GM10266 (cell line): ENCODE measurements around the gene KISS1R.

Experiments
- DNase-seq: peaks from one replicate; pipeline ENCODE4 v3.0.0; 2012; ENCODE audit errors: extremely low spot score
- TF ChIP-seq, protein P1 (sequence below): IDR thresholded peaks from 2 replicates; pipeline ENCODE4 v1.5.1; 2012; ENCODE audit warnings: mild to moderate bottlenecking, low read depth; ENCODE audit not compliant: control insufficient read depth, insufficient read depth; ENCODE audit errors: missing control alignments

The KISS1R gene

DNA sequence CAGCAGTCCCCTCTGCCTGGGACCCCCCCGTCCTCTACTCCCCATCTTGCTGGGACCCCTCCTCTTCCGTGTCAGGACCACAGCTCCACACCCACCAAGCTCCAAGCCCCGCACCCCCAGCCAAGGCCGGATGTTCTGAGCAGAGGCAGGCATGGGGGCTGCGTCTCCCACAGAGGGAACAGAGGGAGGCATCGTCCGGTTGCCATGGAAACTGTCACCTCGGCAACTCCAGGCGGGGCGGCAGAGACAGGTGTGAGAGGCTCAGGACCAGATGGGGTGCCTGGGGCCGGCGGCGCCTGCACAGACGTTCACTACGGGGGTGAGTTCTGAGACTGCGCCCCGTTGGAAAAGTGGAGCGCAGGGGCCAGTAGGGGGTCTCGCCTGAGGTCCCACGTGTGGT, 18.5 kb upstream of the KISS1R start:
- TF ChIP-seq, protein P1, sequence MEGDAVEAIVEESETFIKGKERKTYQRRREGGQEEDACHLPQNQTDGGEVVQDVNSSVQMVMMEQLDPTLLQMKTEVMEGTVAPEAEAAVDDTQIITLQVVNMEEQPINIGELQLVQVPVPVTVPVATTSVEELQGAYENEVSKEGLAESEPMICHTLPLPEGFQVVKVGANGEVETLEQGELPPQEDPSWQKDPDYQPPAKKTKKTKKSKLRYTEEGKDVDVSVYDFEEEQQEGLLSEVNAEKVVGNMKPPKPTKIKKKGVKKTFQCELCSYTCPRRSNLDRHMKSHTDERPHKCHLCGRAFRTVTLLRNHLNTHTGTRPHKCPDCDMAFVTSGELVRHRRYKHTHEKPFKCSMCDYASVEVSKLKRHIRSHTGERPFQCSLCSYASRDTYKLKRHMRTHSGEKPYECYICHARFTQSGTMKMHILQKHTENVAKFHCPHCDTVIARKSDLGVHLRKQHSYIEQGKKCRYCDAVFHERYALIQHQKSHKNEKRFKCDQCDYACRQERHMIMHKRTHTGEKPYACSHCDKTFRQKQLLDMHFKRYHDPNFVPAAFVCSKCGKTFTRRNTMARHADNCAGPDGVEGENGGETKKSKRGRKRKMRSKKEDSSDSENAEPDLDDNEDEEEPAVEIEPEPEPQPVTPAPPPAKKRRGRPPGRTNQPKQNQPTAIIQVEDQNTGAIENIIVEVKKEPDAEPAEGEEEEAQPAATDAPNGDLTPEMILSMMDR, result no peak
- no peak for DNase-seq

DNA sequence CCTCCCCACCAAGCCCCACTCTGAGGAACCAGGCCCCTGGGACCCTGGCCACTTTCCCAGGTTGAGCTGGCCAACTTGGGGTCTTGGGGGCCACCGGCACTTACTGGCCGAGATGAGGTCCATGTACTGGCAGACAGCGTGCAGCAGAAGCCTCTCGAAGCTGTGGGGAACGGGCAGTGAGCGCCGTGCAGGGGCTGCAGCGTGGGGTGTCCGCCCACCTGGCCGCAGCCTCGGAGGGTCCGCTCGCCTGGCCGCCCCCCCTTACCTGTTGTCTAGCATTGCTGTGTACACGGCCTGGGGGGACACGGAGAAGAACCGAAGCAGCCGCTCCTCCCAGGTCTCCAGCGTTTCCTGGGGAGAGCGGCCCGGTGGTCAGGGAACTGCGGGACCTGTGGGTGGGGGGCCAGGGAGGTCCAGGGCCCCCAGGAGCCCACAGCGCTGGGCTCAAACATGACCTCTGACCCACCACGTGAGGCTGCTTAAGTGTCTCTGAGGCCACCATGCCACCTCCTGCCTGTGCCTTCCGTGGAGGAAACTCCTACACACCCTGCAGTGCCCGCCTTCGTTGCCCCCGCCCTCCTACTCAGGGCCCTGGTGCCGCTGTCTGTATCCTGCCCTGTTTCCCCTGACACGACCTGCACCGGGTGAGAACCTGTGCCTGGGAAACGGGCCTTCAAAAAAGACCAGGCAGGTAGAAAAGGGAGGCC, 17.6 kb upstream of the KISS1R start:
- no peak for DNase-seq
- TF ChIP-seq, protein P1, result no peak

DNA sequence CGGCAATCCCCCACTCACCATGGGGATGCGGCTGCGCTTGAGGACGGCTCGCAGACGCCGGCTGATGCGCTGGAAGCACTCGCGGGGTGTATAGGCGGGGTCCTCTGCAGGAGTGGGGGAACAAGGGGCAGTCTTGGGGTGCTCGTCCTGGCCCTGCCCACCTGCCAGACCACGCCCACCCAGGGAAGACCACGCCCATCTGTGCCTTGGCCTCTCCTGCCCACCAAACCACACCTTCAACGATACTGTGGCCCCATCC, 17.2 kb upstream of the KISS1R start:
- TF ChIP-seq, protein P1, result no peak
- no peak for DNase-seq

DNA sequence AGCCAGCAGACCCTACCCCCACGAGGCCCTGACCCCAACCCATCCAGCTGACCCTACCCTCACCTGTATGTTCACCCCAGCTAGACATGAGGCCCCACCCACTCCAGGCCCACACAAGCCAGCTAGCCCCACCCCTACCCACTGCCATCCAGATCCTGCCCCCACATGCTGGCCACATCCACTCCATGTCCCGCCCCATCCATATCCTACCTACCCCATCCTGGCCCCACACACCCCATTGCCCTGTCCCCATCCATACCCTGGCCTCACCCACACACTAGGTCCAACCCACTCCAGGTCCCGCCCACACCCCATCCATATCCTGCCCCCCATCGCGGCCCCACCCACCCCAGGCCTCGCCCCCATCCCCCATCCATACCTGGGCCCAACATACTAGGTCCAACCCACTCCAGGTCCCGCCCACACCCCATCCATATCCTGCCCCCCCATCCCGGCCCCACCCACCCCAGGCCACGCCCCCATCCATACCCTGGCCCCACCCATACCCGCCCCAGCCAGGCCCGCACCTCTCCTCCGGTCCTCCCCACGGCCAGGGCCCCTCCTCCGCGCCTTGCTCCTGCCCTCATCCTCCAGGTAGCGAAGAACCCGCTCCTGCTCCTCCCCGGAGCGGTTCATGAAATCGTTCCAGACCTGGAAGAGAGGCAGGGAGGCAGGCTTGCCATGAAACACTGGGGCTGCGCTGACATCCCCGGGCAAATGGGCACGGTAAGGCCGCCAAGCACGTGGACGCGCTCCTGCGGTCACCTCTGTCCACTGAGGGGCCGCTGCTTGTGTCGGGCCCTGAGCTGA, 16.6 kb upstream of the KISS1R start:
- no peak for DNase-seq
- TF ChIP-seq, protein P1, result no peak

DNA sequence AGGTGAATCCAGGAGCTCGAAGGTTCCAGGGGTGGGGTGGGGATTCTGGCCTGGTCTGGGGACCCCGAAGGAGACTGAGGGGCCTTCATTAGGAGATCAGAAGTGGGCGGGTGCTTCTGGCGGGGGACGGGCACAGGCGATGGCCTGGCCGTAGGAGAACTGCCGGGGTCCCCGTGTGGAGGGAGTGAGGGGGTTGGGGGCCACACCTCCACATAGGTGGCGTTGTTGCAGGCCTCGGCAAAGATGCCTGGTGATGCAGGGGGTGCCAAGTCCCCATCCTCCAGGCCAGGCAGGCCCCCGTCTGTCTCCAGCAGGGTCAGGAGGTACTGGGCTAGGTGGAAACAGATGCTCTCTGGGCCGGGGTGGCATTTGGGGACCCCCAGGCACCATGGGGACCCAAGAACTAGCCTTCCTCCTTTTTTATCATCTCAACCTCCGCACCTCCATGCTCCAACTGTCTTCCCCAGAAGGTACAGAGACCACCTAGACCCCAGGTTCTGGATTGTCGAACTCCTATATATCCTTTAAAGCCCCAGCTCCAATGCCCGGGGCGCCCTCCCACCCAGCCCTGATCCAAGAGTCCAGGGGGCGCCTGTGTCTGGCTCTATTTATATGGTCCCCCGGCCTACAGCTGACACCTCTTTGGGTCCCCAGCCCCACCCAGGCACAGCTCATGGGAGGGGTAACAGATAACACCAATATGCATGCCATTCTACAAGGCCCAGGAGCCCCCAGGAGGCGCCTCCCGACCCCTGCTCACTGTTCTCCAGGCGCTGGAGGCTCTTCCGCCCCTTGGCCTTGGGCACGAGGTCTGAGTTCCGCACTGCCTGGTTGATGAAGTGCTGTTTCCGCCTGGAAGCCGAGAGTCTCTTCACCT, 15.7 kb upstream of the KISS1R start:
- TF ChIP-seq, protein P1, result no peak
- DNase-seq, result no peak

DNA sequence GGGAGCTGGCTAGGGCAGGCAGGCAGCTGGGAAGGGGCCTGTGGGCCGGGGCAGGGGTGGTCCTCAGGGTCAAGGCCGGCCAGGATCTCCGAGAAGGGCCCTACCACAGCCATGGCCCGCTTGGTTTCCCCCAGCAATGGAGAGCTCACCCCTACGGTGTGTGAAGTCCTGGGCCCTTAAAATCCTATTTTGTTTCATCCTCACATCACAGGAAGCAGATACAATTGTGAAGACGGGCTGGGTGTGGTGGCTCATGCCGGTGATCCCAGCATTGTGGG, 15.1 kb upstream of the KISS1R start:
- TF ChIP-seq, protein P1, result no peak
- no peak for DNase-seq

DNA sequence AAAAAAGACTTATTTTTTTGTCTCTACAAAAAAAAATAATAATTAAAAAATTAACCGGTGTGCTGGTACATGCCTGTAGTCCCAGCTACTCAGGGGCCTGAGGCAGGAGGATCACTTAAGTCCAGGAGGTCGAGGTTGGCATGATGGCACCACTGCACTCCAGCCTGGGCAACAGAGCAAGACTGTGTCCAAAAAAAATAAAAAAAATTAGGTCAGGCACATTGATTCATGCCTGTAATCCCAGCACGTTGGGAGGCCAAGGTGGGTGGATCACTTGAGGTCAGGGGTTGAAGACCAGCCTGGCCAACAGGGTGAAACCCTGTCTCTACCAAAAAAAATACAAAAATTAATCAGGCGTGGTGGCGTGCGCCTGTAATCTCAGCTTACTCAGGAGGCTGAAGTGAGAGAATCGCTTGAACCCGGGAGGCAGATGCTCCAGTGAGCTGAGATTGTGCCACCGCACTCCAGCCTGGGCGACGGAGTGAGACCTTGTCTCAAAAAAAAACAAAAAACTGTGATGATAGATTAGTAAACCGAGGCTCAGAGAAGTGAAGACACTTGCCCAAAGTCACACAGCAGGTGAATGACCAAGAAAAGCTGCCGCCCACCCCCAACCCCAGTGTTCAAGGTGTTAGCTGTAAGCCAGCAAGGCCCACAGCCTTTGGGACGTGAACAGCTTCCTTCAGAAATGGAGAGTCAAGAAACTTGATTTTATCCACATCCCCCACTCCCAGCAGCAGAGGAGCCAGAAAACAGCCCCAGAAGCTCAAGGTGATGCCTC, 14.5 kb upstream of the KISS1R start:
- no peak for DNase-seq
- TF ChIP-seq, protein P1, result no peak
